Skin of body (tissue), 2 donors: ENCODE measurements around the gene BCL2L1. TPM values are rescaled to one million over a fixed set of nuclear protein-coding genes. Genes with fewer than 3 reads are reported as not detected.

Experiments used
- DNase-seq: peaks from one replicate; lab custom pipeline; 2025; lab: John Stamatoyannopoulos, UW
- total RNA-seq: library from RNA; depleted of rRNA; stranded (reverse); fragments of >200 nt; gene quantifications from one replicate; pipeline ENCODE4 v1.2.3, GENCODE V29; 2014

The BCL2L1 gene
- total RNA-seq, 1 donor from 2014 or later = 56.4 TPM

DNA sequence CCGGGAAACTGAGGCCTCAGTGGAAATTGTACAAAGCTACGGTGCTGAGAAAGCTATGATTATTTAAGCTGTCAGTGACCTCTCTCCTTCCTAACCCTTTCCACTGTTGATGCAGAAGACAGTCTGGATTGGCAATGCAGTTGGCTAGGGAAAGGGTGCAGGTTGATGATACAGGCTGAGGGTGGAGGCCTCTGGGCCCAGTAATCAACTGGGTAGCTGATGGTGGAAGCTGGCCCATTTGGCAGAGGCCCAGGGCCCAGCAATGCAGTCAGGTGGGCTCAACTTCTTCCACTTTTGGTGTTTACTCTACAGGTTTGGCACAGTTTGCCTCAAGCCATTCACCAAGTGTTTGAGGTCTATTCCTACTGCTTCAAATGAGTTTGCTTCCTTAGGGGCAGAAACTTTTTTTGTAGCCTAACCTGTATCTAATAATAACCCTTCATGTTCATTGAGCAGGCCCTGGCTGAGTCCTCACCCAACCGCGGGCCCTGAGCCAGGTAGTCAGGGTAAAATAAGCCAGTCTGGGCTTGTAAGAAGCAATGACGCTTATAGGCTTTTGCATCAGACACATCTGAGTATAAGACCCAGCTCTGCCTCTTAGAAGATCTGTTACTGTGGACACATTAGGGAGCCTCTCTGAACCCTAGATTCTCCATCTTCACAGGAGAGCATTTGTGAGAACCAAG is 12.1 kb downstream of the BCL2L1 start:
- DNase-seq = no peak

DNA sequence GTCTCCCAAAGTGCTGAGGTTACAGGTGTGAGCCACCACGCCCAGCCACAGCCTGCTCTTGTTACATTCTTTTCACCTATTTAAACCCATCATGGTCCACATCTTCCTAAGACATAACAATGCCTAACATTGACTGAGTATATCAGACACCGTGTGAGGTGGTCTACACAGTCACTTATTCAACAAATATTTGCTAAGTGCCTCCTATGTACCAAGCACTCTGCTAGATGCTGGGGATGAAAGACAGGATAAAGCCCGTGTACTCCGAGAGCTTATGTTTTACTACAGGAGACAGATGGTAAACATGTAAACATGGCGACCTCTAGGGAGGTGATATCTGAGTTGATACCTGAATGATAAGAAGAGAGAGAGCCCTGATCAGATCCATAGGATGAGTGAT is 12.7 kb downstream of the BCL2L1 start:
- DNase-seq = no peak

DNA sequence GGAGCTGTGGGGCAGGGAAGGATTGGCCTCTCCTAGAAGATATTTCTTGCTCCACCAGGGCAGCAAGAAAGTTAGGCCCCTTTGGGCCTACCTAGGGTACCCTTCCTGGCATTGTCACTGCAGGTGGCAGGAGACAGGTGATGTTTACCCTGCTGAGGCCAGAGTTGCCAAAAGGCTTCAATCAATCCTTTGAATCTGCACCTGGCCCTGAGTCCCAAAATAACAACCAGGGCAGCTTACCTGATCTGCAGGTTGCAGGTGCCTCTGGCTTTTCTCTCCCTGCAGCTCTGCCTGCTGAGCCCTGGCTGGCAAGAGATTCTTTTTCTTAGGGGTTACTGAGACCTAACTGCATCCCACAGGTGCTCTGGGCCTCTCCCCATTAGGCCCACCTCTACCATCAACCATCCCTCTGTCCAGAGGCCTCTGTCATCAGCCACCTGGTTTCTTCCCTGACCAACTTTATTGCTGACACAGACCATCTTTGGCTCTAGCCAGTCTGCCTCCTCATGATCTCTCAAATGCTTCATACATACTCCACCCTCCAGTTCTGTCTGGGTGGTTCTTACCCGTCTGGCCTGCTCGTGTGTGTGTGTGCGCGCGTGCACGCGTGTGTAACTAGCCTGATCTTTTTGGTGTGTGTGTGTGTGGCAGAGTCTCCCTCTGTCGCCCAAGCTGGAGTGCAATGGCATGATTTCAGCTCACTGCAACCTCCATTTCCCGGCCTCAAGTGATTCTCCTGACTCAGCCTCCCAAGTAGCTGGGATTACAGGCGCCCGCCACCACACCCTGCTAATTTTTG is 13.7 kb downstream of the BCL2L1 start:
- no peak for DNase-seq

DNA sequence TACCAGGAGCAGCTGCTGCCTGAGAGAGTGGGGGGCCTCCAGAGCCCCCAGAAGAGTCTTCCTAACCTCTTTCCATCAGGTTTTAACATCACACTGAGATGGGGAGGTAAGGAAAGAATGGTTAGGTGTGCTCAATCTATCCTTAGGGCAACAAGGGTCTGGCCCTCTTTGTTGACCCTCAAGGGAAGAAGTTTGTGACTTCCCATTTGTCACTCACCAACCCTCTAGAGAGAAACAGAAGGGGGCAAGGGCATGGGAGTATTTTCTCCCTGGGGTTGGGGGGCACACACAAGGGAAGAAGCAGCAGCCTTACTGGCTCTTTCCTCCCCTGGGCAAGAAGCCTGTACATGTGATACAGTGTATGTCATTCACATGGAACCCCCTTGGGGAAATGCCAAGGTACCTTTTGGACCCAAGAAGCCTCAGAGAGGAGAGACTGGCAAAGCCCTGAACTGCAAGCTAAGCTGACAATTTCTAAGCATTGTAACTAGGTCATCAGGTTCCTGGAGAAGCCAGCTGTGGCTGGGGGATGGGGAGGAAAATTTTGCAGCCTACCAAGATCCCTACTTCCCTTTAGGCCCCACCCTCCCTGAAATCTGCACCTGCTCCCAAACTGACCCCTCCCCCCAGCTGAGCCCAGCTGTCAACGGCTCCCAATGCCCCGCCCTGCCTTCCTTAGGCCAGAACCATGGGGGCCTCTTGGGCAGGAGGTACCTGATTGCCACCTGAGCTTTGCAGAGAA is 14.5 kb downstream of the BCL2L1 start:
- no peak for DNase-seq

DNA sequence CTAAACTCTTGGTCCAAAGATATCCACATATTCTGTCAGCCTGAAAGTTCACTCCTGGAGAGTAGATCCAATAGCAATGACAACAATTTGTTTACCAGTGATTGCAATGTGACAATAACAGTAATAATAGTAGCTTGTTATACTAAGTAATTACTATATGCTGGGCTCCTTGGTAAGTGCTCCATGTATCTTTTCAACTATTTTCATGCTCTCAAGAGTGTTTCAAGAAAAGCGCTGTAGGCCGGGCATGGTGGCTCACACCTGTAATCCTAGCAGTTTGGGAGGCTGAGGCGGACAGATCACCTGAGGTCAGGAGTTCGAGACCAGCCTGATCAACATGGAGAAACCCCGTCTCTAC is 15.4 kb downstream of the BCL2L1 start:
- no peak for DNase-seq

DNA sequence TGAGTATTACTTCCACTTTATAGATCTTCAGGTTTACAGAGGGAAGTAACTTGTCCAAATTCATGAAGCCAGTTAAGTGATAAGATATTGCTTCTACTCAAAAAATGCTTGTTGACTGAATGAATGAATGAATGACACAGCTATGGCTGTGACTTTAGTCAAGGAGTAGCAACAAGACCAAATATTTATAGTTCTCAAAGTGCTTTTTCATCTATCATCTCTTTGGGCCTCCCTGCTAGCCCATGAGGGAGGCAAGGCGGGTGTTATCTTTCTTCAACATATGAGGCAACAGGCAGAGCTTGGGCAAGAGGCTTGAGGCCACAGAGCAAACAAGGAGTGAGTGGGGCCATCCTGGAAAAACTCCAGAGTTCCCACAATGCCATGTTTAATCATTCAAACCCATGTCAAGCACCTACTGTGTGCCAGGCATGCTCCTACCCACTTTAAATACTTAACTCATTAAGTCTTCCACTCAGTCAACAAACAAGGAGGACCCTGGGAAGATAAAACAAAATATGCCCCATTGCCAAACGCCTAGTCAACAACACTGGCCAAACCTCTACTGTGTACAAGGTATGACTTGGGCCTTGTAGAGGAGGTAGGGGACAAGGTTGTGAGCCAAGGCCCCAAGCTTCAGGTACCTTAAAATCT is 15.9 kb downstream of the BCL2L1 start:
- no peak for DNase-seq

DNA sequence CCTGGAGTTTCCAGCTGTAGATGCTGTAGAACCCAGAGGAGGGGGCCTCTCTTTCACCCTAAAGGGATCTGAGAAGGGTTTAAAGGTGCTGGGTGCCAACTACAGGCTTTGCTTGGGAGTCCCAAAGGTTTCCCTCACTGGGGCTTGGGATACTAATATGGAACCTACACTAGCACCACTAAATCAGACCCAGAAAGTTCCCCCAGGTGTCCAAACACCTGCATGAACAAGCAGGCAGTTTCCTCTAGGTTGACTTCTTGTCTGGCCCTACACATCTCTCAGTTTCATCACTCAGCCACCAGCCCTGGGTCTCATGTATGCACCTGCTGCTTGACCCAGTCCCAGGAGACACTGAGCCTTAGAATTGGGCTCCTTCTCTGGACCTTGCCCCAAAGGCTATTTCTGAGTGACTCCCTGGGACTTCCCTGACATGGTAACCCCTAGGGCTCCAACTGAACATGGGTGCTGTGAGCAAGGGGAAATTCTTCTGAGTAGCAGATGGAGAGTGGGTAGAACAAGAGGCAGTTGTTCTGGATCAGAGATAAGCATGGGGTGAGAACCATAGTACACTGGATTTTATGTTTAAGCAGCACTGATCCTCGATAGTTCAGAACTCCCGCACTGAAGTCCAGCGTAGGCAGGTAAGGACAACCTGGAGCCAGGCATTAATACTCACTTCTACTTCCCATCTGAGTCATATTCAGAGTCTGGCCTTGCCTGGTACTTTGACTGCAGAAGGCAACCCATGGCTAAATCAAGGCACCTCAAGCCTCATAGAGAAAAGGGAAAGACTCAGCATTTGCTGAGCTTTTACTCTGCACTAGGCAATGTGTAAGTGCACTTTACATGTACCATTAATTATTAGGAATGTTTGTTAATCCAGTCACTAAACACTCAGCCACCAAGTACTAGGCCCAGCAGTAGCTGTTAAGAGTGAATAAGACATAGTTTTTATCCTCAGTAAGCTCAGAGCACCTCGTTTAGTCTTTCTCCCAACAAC is 16.8 kb downstream of the BCL2L1 start:
- no peak for DNase-seq

DNA sequence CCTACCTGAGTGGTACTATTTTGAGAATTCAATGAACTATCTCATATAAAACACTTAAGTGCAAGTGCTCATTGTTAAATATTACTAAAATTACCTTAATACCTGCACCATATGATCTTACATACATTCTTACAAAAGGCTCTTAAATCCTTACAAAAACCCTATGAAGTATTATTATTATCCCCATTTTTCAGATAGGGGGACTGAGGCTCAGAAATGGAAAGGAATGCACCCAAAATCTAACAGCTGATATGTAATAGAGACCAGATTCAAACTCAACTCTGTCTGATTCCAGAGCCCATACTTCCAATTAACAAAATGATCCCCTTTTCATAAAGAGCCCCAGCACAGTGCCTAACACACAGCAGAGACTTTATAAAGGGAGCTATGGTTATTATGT is 17.5 kb downstream of the BCL2L1 start:
- no peak for DNase-seq

DNA sequence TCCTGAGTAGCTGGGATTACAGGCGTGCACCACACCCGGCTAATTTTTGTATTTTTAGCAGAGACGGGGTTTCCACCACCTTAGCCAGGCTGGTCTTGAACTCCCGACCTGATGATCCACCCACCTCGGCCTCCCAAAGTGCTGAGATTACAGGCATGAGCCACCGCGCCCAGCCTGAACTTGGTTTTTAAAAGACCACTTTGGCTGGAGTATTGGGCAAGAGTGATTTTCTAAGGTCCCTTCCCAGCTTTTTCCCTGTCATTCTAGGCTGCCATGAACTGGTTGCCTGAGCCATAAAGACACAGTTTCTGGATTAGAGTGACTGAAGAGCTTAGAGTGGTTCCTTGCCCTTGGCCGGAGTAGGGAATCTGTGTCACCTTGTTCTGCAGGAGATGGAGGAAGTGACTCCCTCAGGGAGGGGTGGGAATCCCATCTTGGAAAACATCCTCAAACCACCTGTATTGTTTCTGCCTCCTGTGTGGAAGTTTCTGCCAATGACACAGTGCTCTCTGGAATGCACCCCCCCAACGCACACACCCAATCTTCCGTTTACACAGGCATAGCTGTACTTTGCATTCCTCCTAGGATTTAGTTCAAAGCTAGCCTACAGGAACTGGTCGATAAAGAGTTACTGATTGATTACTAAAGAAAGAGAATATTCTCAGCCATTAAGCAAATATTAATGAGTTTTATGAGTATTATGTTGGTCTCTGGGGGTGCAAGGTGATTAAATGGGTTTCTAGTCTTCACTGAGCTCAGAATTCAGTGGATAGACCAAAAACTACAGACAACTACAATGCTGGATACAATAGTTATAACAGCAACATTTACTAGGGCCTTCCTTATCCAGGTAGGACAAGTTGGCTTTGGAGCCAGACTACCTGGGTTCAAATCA is 18.2 kb downstream of the BCL2L1 start:
- DNase-seq = no peak

DNA sequence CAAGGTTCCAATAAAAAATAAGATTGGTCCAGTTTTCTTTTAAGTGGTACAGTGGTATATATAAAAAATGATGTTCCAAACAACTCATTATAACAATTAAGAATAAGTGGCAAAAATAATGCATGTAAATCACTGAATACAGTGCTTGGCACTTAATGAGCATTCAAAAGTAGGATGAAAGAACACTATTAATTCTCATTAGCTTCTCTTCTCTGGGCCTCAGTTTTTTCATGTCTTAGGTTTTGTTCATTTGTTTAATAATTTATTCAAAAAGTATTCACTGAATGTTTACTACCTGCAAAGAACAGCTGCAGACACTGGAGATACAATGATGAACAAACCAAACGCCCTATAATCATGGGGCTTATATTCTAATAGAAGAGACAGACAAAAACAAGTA is 21.1 kb downstream of the BCL2L1 start:
- no peak for DNase-seq

DNA sequence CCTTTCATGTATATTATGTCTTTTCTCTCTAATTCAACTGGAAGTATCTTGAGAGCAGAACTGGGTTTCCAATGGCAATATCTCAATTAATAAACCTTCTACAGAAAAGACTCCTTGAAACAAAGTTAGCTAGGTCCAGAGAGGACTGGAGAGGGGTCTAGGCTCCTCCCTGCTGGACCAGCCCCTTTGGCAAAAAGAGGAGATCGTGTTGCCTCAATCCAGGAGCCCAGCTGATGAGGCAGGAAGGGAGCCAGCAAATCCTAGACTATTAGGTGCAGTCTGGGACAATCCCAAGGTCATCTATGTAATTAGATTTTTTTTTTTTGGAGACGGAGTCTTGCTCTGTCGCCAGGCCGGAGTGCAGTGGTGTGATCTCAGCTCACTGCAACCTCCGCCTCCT is 21.9 kb downstream of the BCL2L1 start:
- DNase-seq = no peak

DNA sequence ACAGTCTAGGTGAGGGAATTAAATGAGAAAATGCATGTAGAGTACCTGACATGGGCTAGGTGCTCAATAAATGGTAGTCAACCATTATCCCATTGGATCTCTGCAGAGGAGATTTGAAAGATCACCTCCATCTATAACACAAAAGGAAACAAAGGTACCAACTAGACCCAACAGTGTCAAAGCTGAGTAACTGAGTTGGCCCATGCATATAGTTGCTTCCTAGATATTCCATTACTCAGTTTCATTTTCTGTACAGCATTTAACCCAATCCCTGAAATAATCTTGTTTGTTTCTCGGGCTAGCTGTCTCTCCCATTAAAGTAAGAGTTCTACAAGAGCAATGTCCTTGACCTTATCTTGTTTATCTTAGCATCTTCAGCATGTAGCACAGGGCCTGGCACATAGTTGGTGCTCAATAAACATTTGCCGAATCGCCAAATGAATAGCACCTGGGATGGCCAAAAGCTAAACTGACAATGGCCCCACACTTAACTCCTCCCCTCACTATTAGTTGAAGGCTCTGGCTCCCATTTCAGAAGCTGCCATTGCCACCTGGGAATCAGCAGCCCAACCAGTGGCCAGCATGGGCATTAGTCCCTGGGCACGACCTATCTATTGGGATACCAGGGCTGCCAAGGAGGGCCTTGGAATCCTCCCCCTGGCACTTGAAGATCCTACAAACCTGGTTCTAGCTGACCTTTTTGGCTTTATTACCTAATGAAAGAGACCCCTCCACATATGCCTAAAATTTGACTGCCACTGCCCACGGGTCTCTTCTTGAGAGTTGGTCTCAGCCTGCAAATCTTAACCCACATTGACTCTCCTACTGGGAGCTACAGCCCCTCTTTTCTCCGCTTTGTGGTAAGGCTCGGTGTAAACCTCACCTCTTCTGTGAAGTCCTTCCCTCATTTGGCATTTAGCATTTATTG is 22.6 kb downstream of the BCL2L1 start:
- no peak for DNase-seq

DNA sequence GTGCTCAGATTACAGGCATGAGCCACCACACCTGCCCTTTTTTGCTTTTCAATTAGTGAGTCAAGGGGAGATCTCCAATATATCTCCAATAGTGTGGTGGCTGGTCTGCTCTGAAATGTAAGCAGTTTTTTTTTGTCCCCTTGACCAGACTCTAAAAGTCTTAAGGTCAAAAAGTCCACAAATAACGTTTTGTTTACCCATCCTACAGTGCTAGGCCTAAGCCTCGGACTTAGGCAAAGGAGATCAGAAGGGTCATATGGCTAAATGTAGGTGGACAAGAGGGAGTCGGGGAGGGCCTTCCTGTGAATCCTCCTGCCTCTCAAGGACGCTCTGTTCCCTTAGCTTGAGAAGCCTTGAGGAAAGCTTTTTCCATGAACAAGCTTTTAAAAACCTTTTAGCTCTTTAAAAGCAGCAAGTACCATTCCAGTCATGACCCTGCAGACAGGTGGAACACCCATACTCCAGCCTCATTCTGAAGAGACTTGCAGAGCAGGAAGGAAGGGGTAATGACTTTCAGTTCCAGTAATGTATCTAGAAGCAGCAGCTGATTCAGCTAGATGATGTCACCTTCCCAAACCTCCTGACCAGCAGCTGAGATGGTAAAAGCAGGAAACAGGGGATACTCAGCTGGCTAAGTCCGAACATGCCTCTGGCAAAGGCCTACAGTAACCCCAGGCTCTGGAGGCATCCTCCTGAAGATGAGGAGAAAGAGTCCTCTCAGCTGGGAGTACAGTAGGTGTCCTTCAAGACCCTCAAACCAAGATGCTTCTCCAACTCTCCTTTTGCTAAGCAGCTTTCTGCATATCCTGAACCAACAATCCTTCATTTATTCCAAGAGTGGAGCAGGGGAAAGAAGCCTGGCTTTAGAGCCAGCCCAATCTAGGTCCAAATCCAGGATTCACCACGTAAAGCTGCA is 23.6 kb downstream of the BCL2L1 start:
- peak; percentile 60 for DNase-seq

DNA sequence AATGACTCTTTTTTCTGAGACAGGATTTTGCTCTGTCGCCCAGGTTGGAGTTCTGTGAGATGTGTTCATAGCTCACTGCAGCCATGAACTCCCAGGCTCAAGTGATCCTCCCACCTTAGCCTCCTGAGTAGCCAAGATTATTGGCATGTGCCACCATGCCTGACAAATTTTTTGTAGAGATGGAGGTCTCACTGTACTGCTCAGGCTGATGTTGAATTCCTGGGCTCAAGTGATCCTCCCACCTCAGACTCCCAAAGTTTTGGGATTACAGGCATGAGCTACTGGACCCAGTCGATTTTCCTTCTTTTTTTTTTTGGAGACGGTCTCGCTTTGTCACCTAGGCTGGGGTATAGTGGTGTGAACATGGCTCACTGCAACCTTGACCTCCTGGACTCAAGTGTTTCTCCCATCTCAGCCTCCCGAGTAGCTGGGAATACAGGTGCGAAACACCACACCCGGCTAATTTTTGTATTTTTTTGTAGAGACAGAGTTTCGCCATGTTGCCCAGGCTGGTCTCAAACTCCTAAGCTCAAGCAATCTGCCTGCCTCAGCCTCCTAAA is 24.3 kb downstream of the BCL2L1 start:
- no peak for DNase-seq

DNA sequence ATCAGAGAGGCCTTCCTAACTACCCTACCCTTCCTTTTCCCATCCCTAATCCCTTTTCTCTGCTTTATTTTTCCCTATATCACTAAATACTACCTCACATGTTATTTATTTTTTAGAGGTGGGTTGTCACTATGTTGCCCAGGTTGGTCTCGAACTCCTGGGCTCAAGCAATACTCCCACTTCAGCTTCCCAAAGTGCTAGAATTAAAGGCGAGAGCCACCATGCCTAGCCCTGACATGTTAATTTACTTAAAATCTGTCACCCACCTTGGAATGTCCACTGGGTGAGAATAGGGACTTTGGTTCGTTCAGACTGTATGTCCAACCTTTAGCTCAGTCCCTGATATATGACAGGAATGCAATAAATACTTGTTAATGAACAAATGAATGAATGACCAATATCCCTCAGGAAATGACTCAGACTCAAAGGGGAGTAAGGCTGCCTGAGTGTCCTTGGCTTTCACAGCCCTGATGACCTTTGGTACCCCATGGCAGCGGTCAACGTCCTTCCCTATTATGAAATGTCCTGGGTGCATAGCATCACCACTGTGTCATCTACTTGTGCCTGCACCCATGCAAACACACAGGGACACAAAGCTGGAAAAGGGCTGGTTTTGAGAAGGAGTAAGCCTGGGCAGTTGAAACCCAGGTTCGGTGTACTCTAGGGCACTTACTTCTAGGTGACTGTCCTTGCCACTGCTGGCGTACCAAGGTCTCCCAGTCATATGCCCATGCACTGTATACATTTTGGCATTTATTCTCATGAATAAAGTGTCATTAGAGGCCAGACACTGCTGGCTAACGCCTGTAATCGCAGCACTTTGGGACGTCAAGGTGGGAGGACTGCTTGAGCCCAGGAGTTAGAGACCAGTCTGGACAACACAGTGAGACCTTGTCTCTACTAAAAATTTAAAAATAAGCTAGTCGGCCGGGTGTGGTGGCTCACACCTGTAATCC is 26.5 kb downstream of the BCL2L1 start:
- DNase-seq = no peak
